Measurements from ENCODE around the gene DDC. TPM values are rescaled to one million over a fixed set of nuclear protein-coding genes. Genes with fewer than 3 reads are reported as not detected.
"Not testable (repeated sequence)": the region's sequence is repeated elsewhere in the genome, so short reads cannot be mapped to it uniquely, and the experiment has no call there.

Gene DDC
- total and polyA plus RNA-seq, 4 donors, result 27.2 to 74.9 (median 58.6) TPM

DNA sequence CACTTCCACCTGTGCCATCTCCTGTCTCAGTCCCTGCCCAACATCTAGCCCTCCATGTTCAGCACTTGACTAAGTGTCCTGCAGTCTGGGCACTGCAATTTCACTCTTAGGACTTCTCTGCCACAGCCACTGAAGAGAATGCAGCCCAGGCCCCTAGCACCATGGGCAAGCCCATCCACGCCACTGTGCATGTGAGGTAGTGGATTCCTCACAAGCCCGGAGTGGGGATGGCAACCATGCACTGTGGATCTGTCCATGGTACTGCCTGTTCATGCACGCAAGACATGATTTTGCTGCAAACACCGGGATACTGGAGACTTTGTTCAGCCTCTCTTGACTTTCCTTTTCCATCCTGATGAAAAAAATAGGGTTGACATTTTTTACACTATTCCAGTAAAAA lies 12.3 kb downstream of the DDC start:
- no peaks in the 10 kb centered on the region for H3K9me3 ChIP-seq (ENCODE audit: control insufficient read depth in 4 of 4, low read length in 3 of 4)
- no peak overlapping the region for H3K9ac ChIP-seq (ENCODE audit: low read depth in 1 of 2, low read length in 2 of 2)
- H3K4me1 ChIP-seq (ENCODE audit: control insufficient read depth in 4 of 4, insufficient read depth in 4 of 4, low read length in 3 of 4), result peaks cover 0 to 15% (median 4%) of the 10 kb centered on the region in 4 donors
- H3K27ac ChIP-seq (ENCODE audit: low read depth in 1 of 2, low read length in 2 of 2), result no peak overlapping the region
- no peaks in the 10 kb centered on the region for H3K27me3 ChIP-seq (ENCODE audit: control insufficient read depth in 4 of 4, insufficient read depth in 4 of 4, low read length in 3 of 4)
- WGBS, result 64% methylated on average over 4 of the region's 4 CpGs
- no peak overlapping the region for H3K4me3 ChIP-seq (ENCODE audit: low read depth in 1 of 3, low read length in 3 of 3)
- DNase-seq (ENCODE audit: low spot score), result no peak
- no peaks in the 10 kb centered on the region for H3K36me3 ChIP-seq (ENCODE audit: control insufficient read depth in 4 of 4, insufficient read depth in 3 of 4, low read depth in 1 of 4, low read length in 3 of 4)
- no peak for TF ChIP-seq HNF4G (IDR thresholded peaks at IDR 0.05)
- TF ChIP-seq, protein P1, sequence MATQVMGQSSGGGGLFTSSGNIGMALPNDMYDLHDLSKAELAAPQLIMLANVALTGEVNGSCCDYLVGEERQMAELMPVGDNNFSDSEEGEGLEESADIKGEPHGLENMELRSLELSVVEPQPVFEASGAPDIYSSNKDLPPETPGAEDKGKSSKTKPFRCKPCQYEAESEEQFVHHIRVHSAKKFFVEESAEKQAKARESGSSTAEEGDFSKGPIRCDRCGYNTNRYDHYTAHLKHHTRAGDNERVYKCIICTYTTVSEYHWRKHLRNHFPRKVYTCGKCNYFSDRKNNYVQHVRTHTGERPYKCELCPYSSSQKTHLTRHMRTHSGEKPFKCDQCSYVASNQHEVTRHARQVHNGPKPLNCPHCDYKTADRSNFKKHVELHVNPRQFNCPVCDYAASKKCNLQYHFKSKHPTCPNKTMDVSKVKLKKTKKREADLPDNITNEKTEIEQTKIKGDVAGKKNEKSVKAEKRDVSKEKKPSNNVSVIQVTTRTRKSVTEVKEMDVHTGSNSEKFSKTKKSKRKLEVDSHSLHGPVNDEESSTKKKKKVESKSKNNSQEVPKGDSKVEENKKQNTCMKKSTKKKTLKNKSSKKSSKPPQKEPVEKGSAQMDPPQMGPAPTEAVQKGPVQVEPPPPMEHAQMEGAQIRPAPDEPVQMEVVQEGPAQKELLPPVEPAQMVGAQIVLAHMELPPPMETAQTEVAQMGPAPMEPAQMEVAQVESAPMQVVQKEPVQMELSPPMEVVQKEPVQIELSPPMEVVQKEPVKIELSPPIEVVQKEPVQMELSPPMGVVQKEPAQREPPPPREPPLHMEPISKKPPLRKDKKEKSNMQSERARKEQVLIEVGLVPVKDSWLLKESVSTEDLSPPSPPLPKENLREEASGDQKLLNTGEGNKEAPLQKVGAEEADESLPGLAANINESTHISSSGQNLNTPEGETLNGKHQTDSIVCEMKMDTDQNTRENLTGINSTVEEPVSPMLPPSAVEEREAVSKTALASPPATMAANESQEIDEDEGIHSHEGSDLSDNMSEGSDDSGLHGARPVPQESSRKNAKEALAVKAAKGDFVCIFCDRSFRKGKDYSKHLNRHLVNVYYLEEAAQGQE (IDR thresholded peaks at IDR 0.05), result peak; percentile 99

DNA sequence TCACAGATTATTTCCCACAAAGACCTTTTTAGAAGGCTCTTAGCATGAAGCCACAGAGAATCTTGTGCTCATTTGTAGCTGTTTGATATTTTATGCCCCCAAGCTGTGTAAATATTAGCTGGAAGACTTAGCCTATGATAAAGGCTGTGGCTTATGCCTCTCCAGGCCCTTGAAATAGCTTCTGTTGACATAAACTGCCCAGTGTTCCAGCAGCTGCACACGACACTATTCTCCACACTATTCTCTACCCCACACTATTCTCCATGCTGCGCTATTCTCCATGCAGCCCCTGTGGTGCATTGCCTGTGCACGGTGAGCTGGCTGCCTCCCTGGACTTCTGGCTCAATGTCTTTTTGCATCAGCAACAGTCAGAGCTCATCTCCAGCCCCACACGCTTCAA lies 13.1 kb downstream of the DDC start:
- Histone ChIP-seq H3K4me1 (ENCODE audit: control insufficient read depth in 4 of 4, insufficient read depth in 4 of 4, low read length in 3 of 4) (peaks cover 0 to 14% (median 4%) of the 10 kb centered on the region in 4 donors), H3K4me3 (ENCODE audit: low read depth in 1 of 3, low read length in 3 of 3) (no peak overlapping the region), H3K9me3 (ENCODE audit: control insufficient read depth in 4 of 4, low read length in 3 of 4) (no peaks in the 10 kb centered on the region), H3K27ac (ENCODE audit: low read depth in 1 of 2, low read length in 2 of 2) (no peak overlapping the region), H3K27me3 (ENCODE audit: control insufficient read depth in 4 of 4, insufficient read depth in 4 of 4, low read length in 3 of 4) (no peaks in the 10 kb centered on the region), H3K9ac (ENCODE audit: low read depth in 1 of 2, low read length in 2 of 2) (no peak overlapping the region), H3K36me3 (ENCODE audit: control insufficient read depth in 4 of 4, insufficient read depth in 3 of 4, low read depth in 1 of 4, low read length in 3 of 4) (no peaks in the 10 kb centered on the region)
- 67% methylated on average over 4 of the region's 4 CpGs for WGBS
- TF ChIP-seq SP1 (IDR thresholded peaks at IDR 0.05), result no peak
- TF ChIP-seq YY1 (IDR thresholded peaks at IDR 0.05), result no peak
- TF ChIP-seq NR2F2 (IDR thresholded peaks at IDR 0.05), result no peak
- TF ChIP-seq EGR1 (IDR thresholded peaks at IDR 0.05; ENCODE audit: low read depth in 2 of 2), result no peak
- TF ChIP-seq, protein P2, sequence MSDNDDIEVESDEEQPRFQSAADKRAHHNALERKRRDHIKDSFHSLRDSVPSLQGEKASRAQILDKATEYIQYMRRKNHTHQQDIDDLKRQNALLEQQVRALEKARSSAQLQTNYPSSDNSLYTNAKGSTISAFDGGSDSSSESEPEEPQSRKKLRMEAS (IDR thresholded peaks at IDR 0.05), result no peak
- TF ChIP-seq GABPA (IDR thresholded peaks at IDR 0.05 in 1 of 2, conservative IDR thresholded peaks at IDR 0.05 in 1 of 2), result no peak
- TF ChIP-seq JUND (IDR thresholded peaks at IDR 0.05), result no peak
- TF ChIP-seq, protein P3, sequence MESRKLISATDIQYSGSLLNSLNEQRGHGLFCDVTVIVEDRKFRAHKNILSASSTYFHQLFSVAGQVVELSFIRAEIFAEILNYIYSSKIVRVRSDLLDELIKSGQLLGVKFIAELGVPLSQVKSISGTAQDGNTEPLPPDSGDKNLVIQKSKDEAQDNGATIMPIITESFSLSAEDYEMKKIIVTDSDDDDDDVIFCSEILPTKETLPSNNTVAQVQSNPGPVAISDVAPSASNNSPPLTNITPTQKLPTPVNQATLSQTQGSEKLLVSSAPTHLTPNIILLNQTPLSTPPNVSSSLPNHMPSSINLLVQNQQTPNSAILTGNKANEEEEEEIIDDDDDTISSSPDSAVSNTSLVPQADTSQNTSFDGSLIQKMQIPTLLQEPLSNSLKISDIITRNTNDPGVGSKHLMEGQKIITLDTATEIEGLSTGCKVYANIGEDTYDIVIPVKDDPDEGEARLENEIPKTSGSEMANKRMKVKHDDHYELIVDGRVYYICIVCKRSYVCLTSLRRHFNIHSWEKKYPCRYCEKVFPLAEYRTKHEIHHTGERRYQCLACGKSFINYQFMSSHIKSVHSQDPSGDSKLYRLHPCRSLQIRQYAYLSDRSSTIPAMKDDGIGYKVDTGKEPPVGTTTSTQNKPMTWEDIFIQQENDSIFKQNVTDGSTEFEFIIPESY (IDR thresholded peaks at IDR 0.05), result no peak
- DNase-seq (ENCODE audit: low spot score), result no peak

DNA sequence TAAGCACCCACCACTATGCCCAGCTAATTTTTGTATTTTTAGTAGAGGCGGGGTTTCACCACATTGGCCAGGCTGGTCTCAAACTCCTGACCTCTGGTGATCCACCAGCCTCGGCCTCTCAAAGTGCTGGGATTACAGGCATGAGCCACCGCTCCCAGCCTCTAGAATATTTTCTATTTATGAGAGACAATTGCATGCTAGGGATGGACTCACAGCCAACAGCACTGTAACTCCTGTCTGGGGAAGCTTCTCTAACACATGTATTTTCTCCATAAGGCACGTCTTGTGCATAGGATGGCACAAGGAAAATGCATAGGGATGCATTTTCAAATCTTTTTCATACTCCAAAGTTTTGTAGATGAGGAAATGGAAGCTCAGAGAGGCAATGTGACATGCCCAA lies 19.6 kb downstream of the DDC start:
- peaks cover 0 to 10% (median 5%) of the 10 kb centered on the region in 4 donors for H3K36me3 ChIP-seq (ENCODE audit: control insufficient read depth in 4 of 4, insufficient read depth in 3 of 4, low read depth in 1 of 4, low read length in 3 of 4)
- H3K4me3 ChIP-seq (ENCODE audit: low read depth in 1 of 3, low read length in 3 of 3); DNase-seq (ENCODE audit: low spot score); H3K9ac ChIP-seq (ENCODE audit: low read depth in 1 of 2, low read length in 2 of 2); H3K27ac ChIP-seq (ENCODE audit: low read depth in 1 of 2, low read length in 2 of 2); H3K4me1 ChIP-seq (ENCODE audit: control insufficient read depth in 4 of 4, insufficient read depth in 4 of 4, low read length in 3 of 4); H3K27me3 ChIP-seq (ENCODE audit: control insufficient read depth in 4 of 4, insufficient read depth in 4 of 4, low read length in 3 of 4); H3K9me3 ChIP-seq (ENCODE audit: control insufficient read depth in 4 of 4, low read length in 3 of 4): not testable (repeated sequence)
- WGBS, result 92% methylated on average over 4 of the region's 4 CpGs
